ENCODE data around the gene SLMAP.

The SLMAP gene

DNA sequence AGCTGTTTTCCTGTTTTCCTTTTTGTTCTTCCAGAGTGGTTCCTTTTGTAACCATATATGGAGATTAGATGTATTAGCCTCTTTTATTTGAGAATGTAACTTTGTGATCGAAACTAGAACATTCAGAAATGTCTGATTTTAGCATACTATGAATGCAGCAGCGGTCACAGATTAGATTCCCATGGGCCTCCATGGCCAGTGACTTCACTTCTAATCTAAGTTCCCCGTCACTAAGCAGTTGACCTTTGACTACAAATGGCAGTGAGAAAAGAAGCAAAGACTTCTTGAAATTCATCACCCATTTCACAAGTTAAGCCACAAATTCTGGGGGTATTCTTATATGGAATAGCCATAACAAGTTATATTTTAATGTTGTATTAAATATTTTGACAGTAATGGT, 137.6 kb downstream of the SLMAP start:
- DNase-seq (ENCODE audit: low read depth): no peak

DNA sequence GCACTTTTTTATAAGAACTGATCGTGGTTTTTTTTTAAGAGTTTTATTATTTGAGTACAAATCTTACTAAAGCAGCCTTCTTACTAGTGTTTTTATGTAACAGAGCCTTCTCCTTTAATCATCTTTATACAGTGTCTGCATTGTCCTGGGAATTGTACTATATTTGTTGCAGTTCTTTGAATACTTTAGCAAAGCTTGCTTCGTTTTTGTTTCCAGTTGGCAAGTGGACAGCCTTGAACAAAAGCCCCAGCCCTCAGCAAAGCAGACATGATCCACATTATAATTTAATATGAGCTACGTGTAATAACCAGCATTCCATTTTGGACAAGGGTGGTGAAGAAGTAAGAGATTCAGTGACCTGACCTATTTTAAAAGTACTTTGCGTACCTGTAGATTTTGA, 139.9 kb downstream of the SLMAP start:
- no peak for DNase-seq (ENCODE audit: low read depth)

DNA sequence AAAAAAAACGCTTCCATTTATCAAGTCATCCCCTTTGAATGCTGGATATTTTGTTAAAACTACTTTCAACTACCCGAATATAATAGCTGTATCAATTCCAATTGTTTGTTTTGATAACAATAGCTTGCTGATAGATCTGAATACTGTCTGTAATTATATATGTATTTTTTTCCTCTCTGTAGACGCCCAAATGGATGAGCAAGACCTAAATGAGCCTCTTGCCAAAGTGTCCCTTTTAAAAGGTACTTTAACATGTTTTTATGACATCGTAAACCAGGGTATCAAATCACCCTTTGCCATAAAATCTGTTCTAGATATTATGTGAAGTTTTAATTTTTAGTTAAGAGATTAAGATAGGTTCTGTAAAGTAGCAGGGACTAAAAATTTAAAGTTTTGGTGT, 140.6 kb downstream of the SLMAP start:
- DNase-seq (ENCODE audit: low read depth): no peak

DNA sequence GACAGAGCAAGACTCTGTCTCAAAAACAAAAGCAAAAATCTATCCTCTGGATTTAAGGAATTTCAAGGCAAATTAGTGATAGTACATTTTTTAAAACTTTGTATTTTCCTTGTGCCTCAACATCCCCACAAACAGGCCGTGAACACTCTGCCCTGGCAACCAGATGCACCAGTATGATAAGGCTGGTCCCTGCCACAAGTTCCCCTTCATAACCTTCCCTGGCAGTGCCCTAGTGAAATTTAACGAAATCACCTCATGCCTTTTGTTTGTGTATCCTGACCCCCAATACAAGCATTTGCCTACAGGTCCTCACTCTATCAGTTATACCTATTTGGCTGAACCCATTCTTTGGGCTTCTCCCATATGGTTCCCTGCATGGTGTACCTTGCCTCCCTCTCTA, 144.7 kb downstream of the SLMAP start:
- no peak for DNase-seq (ENCODE audit: low read depth)

DNA sequence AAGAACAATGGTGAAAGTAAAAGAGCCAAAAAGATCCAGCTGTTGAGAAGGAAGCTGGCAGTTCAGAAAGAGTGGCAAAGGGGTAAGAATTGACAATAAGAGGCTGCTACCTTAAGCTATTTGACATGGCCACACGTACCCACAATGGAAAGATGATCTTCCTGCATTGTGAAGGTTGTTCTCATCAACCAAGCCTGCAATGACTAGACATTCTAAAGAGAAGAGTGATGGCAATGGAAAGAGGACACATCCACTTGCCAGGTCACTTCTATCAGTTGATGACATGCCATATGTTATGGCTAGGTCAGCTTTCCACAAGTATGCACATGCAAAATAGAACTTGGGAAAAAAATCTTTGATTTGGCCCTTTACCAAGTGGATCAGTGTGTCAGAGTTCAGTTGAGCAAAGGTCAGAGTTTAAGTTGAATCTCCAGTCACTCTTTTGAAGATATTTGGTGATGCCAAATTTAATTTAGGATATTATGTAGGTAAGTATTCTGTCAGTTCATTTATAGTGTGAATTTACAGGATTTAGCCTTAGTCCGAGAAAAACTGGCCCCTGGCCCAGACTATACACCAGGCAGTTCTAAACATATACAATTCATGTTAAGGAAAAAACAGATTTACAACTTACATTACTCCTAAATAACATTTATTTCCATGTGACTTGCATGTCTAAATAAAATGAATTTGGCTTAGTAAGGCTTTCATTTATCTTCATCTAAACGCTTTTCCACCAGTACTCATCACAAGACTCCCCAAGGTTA, 147.2 kb downstream of the SLMAP start:
- no peak for DNase-seq (ENCODE audit: low read depth)

DNA sequence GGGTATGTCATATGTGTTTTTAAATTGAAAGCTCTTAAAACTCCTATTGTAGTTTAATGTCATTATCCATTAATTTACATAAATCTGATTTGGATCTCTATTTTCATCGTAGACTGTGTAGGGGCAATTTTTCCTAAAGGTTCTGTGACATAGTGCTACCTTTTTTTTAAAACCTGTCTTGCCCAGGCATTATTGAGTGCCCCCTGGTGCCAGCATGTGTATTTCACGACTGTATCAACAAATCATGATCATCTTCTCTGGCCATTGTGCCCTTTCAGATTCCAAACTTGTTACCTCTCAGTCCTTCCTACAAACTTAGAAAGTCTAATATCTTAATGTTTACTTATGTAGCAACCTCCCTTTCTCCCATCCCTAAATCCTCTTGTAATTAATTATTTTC, 154.9 kb downstream of the SLMAP start:
- no peak for DNase-seq (ENCODE audit: low read depth)

DNA sequence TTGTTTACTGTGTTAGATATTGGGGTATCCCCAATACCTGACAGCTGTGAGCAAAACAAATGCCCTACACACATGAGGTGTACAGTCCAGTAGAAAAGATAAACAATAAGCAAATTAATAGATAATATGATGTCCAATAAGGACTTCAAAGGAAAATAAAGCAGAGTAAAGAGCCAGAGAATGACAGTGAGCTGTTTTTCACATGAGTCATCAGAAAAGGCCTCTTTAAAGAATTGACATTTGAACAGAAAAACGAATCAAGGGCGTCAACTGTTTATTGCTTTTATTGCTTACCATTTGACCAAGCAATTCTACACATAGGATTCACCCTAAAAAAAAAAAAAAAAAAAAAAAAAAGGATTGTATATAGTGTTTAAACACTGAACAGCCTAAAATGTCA, 155.5 kb downstream of the SLMAP start:
- no peak for DNase-seq (ENCODE audit: low read depth)

DNA sequence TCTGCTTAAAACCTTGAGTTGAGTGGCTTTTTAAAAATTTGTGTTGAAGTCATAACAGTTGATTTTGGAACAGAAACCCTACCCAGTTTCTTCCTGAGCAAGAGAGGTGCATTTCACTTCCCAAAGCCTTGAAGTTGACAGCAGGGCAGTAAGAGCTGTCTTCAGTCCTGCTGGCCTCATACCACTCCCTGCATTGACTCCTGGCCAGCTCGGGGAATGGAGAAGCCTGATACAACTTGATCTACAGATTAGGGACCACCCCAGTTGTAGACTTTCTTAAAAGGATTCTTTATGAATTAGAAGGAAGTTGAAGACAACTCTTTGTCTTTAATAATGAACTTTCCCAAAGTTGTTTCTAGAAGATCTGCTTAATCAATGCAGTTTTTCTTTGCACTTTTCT, 161.5 kb downstream of the SLMAP start:
- DNase-seq (ENCODE audit: low read depth): no peak

DNA sequence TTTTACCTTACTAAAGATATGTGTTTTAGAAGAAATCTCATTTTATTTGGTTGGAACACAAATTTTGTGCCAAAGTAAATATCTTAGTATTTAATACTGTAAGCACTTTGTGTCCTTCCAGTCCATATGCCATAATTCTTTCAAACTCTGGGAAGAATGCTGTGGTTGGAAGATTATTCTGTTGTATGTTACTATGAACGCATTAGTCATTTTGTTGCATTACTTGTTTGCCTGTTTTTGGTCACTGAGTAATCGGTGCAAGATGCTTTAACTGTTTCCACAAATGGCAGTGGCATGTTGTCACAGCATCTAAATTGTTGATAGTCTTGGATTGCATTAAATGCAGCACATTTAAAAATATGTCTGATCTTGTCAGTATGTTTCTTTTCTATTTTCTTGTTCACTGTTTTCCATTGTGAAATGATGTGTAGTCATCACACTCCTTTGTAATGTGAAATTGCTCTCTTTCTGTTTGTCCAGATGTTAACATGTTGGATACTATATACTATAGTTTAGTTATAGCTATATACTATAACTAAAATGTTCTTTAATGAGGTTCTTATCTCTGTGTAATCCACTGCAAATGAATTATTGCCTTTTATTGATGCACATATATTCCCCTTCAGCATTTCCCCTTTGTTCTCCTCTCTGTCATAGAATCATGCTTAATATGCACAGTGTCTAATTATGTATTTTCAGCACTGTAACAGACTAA, 162.2 kb downstream of the SLMAP start:
- no peak for DNase-seq (ENCODE audit: low read depth)

DNA sequence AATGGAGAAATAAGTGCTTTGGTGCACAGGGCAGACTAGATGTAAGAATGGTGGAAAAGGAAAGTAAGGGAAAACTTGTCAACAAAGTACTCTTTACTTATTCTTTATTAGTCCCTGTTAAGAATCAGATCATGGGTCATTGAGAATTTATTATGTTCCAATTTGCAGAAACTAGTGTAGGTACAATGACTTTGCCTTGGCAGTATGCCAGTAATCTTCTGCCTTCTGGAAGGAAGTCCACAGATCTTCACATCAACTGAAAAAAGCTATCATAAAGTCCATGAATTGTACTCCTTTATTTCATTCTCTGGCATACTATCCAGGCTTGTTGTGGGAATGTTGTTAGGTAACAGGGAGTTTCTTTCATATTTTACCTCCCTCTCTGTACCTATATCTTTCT, 163.9 kb downstream of the SLMAP start:
- no peak for DNase-seq (ENCODE audit: low read depth)

DNA sequence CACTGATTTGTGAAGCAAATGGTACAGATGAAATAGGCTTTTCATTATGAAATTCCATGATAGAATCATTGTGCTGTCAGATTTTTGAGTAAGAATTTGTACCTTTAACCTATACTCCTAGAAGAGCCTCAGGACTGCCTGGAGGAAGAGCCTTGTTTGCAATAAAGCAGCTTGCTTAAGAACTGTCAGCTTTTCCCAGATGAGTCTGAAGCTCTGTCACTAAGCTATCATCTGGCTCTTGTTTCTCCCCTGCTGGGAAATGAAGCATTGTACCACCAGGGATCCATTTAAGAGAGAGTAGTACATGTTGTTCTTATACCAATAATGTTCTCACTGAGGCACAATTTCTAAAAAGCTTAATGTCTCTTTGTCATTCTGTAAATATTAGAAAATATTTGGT, 167.0 kb downstream of the SLMAP start:
- DNase-seq (ENCODE audit: low read depth): no peak

DNA sequence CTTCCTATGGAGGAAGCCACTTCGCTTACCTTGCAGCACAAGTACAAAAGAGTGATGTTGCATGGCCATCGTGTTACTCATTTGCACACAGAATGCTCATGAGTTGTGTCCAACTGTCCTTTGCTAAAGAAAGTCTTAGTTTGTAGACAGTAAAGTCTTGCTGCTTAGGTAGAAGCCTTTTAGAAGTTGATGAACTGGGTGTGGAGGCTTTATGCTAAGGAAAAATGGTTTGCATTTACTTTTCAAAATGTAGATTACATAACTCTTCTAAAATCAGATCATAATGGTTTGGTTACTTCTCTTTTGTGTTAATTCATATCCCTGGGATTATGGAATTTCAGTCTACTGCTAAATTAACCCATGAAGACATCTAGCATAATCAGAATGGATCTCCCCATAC, 167.6 kb downstream of the SLMAP start:
- no peak for DNase-seq (ENCODE audit: low read depth)

DNA sequence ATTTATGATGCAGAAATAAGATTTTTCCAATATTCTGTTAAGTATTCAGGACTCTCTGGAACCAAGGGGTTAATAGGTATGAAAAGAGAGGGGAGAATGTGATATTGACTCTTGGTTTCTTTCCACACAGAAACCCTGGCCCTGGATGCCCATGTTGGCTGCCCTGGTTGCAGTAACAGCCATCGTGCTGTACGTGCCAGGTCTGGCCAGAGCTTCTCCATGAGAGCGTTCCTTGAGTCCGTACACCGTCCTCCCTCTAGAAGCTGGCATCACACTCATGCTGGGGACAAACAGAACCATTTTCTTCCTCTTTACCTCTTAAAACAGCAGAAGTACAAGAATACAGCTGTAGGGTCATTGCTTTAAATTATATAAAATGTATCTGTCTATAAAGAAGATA, 171.1 kb downstream of the SLMAP start:
- no peak for DNase-seq (ENCODE audit: low read depth)

DNA sequence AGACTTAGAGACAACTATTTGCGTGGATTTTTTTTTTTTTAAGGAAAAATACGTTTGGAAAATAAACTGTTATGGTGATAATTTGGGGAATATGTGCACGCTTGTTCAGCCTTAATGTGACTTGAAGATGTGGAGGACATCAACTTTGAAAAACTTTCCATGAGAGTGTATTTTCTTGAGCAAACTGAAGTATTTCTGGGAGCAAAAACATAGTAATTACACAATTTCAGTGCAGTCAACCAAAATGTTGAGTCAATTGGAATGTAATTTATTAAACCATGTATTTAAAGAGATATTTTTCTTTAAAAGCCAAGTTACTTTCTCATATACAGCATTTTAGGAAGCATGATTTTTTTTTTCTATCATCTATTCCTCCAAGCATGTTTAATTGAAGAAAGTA, 171.8 kb downstream of the SLMAP start:
- DNase-seq (ENCODE audit: low read depth): no peak

DNA sequence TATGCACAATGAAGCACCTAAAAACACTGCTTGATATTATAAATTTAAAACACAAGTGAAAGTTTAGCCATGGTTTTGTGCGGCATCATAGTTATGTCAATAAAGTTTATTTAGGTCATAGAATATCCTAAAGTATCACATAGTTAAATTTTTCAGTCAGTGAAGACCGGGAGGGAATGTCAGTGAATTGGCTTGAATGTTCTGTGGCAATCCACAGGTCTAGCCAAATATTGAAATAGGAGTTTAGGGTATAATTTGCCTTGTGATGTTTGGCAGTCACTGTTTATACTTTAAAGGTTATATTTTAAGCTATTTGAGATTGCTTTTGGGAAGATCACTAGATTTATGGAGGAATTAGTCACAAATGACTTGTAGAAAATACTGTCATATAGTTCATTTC, 172.4 kb downstream of the SLMAP start:
- no peak for DNase-seq (ENCODE audit: low read depth)

DNA sequence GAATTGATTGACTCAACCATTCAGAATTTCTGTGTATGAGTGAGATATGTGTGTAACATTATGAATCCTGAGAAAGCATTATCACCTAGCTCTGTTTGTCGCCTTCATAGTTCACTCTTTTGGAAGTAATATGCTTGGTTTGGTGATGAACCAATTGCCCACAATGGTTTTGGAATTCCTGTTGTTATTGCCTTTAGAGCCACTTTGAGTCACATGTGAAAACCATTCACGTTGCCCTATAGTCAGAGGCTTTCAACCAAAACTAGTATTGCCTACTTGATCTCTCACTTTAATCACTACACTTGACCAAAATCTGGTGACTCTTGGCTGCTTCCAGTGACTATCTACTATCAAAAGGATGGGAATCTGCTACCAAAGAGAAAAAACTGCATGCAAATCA, 173.9 kb downstream of the SLMAP start:
- no peak for DNase-seq (ENCODE audit: low read depth)

DNA sequence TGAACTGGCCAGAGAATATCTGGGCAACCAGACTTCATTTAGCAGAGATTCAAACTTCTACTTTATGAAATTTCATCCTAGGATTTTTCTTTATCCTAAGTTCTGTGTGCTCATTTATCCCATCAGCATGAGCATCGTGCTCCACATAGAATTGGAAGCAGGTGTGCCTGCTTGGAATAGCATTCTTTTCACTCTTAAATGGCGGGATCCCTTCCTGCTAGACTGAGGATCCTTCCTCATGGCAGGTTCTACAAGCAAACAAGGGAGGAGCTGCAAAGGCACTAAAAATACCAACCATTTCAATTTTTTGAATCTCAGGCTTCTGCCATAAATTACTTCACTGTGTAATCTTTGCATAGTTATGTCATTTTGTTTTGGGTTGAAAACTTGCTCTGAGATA, 177.5 kb downstream of the SLMAP start:
- no peak for DNase-seq (ENCODE audit: low read depth)

DNA sequence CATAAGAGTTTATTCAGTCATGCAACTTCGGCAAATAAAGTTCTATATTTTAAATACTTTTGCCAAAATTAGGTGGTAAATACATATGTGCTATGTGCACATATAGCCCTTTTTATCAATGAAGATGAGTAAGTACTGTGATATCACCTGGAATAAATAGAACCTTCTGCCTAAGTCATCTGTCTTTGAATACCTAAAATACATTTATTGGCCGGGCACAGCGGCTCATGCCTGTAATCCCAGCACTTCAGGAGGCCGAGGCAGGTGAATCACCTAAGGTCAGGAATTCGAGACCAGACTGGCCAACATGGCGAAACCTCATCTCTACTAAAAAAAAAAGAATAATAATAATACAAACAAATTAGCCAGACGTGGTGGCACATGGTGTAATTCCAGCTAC, 178.3 kb downstream of the SLMAP start:
- DNase-seq (ENCODE audit: low read depth): no peak

DNA sequence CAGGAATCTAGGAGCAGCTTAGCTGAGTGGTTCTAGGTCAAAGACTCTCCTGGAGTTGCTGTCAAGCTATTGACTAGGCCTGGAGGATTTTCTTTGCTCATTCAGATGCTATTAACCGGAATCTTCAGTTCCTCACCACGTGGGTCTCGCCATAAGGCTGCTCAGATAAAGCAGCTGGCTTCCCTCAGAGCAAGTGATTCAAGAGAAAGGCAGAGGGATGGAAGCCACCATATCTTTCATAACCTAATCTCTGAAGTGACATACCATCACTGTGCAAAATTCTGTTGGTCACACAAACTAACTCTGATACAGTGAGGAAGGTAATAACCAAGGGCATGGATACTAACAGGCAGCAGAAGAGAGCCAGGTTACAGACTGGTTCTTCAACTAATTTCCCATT, 179.4 kb downstream of the SLMAP start:
- DNase-seq (ENCODE audit: low read depth): no peak

DNA sequence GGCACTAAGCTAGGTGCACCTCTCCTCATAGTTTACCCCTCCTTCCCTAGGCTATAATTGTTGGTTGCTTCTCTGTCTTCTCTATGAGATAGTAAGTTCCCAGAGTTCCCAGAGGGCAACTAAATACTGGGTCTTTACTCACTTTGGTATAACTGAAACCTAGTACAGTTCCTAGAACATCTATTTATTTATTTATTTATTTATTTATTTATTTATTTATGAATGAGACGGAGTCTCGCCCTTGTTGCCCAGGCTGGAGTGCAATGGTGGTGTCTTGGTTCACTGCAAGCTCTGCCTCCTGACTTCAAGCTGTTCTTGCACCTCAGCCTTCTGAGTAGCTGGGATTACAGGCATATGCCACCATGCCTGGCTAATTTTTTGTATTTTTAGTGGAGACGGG, 181.0 kb downstream of the SLMAP start:
- no peak for DNase-seq (ENCODE audit: low read depth)

DNA sequence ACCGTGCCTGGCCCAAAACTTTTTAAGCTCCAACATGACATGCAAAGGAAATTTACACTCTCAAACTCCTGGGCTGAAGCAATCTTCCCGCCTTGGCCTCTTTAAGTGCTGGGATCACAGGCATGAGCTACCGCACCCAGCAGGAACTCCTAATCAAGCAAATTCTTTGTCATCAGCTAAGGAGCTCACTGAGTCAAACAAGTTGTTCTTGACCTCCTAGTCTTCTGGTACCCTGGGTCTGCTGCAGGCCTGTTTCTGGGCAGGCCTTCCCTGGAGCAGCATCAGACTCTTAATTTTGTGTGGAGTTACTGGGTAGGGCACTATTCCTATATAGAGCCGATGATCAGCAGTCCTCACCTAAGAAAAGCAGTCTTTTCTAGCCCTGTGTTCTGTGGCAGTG, 183.7 kb downstream of the SLMAP start:
- DNase-seq (ENCODE audit: low read depth): no peak

DNA sequence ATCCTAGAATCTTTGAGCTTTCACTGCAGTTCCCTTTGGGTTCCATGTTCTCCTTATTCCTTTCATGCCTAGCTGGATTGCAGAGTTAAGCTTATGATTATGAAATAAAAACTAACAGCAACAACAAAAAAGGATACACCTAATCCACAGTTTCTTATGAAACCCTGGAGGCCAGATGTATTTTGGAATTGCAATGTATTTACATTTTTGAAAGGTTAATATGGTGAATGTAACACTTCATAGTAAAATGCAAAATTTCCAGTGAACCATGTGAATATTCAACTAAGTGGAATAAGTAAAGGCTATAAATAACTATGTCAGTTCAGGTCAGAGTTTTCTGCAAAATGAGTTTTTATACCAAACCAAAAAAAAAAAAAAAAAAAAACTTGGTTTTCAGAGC, 186.3 kb downstream of the SLMAP start:
- no peak for DNase-seq (ENCODE audit: low read depth)

DNA sequence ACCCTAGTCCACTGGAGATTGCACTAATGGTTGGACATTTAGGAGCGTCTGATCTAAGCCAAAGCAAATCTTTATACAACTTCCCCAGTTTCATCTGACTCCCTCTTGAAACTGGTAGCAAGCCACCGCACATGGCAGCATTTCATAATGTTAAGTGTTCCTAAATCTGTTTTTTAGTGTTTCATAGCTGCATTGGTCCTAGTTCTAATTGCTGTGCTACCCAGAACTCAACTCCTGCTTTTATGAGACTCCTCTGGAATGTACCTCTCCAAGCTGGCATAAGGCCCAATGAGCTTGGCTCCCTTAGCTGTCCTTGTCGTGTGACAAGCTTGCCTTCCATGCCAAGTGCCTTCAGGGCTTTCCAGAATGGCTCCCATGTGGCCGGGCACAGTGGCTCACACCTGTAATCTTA, 186.8 kb downstream of the SLMAP start:
- DNase-seq (ENCODE audit: low read depth): no peak
